ENCODE data around the gene DRAM1.

DRAM1 gene

DNA sequence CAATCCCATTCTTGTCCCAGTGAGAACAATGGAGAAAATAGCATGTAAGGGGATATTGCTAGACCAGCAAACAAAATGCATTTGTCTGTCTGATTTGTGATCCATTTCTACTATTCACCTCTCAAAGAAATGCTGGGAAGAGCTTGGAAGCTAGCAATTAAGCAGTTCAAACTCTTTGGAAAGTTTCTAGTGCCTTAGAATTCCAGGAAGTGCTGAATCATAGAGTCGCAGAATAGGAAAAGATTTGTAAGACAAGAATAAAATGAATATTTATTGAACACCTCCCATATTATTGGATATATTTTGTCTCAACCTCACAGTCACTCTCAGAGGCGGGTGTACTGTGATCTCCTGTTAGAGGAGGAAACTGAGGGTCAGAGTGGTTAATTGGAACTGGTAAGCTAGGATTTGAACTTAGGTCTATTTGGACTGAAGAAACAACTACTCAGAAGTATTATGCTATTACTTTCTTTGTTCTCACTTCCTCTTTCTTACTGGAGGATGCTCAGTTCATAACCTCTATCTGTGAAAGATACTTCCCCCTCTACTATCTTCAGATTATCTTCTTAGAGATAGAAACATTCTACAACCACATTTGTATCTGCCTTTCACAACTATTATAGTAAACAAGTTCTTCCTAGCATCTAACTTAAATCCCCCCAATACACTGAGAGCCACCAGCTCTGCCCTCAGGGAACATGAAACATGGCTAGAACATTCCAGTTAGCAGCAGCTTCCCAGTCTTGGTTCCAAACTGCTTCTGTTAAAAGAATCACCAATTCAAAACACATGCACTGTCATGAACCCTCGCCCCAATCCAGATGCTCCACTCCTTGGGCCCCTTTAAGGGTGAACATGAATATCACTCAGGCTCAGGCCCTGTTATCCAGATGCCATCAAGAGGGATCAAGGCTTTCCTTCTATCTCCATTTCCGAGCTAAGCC, 64.2 kb downstream of the DRAM1 start:
- DNase-seq (ENCODE audit: low spot score): no peak

DNA sequence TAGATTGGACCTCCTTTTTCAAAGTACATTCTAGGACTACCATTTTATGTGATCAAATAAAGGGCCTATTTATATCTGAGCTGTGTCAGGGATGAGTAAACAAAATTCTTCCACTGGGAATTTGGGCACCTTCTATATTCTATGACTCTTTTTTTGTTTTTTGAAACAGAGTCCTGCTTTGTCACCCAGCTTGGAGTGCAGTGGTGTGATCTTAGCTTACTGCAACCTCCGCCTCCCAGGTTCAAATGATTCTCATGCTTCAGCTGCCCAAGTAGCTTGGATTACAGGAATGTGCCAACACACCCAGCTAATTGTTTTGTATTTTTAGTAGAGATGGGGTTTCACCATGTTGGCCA, 64.8 kb downstream of the DRAM1 start:
- no peak for DNase-seq (ENCODE audit: low spot score)

DNA sequence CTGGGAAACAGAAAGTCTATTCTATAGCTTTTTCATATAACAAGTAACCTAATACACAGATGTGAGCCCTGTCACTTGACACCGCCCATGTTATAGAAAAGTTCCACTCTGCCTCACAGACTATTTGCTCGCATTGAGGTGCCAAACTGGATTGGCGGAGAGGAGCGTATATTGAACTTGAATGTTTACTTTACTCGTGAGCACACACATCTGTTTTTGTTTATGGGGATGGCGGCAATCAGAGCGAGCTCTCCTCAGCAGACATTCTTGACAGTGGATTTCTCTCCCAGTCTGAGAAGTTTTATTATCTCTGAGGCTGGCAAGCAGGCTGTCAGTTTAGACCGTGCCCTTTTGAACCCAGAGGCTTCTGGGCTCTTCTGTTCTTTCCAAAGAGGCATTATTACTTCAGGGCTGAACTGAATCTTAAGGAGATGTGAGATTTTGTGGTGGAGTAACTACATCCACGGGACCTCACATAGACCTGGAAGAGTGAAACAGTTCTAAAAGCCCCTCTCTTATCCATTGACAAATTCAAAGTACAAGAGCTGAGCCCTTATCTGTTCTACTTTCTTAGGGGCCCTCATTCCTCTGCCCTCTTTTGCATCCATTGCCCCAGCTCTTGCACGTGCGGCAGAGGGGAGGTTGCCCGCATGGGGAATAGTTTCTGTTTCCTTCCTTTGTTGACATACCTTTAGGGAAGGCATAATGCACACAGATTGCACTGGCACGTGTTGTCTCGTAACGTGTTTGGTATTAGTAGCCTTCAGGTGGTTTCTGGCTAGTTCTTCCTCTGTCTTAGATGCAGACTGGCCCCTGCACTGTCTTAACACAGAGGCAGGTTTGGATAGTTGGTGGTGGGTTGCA, 68.2 kb downstream of the DRAM1 start:
- no peak for DNase-seq (ENCODE audit: low spot score)

DNA sequence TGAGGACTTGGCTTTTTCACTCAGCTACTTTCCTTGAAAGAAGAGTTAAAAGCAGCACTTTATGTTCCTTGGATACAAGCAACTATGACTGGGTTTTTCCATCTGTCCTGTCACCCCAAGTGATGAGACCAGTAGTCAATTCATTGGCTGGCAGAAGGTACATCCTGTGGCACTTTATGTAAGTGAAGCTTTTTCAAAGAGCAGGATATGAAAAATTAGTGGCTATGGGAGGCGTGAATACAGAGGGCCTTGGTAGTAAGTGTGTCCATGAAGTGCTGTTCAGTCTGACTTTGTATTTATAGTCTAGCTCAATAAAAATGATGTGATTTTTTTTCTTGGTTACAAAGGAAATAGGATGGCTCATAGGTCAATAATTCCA, 68.8 kb downstream of the DRAM1 start:
- DNase-seq (ENCODE audit: low spot score): no peak

DNA sequence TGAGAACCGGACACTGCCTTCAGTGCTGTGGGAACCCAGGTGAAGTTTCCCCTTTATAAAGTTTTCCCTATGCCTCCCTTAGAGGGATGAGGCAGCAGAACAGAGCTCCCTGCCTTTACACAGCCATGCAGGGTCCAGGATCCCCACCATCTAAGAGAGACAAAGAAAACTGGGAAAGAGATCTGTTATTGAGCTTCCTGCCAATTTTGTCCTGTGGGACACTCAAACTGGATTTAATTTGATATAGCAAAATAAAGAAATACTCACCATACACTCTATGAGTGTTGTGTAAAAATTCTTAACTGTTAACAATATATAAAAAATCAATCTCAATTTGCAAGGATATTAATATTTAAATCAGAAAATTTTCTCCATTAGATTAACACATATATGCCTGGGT, 69.9 kb downstream of the DRAM1 start:
- no peak for DNase-seq (ENCODE audit: low spot score)

DNA sequence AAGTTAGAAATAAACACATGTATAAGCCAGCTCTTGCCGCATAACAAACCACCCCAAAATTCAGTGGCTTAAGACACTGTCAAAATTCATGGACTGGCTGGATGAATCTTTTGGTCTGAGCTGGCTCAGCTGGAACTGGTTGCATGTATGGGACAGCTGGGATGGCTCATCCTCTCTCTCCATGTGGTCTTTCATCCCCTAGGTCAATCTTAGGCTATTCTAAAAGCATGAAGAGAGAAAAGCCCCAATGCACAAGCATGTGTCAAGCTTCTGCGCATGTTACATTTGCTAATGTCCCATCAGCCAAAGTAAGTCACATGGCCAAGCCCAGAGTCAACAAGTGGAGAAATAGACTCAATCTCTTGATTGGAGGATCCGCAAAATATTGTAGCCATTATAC, 71.0 kb downstream of the DRAM1 start:
- DNase-seq (ENCODE audit: low spot score): no peak

DNA sequence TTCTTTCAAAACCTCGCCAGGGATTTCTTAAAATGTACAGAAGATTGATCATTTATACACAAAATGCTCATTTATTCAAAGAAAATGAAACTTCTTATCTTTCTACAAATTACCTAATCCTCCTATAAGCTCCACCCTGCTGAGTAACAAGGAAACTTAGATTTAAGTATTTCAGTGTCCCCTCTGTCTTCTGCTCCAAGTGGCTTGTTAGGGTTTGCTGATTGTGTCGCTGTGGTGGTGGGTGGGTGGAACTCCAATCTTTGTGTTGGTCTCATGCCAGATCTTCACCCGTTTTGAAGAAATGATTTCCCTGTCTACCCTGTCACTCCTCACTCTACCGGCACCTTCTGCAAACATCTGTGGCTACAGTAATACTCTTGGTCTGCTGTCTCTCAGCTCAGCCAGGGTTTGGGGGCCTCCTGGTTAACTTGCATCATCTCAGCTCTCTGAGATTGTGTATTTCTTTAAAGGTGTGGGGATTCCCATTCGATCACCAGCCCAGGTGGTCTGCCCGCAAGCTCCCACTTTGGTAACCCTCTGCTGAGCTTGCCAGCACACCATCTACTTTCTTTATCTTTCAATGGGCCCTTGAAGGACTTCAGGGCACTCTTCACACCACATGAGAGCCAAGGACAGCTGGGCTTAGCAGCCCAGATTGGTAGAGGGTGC, 73.8 kb downstream of the DRAM1 start:
- no peak for DNase-seq (ENCODE audit: low spot score)

DNA sequence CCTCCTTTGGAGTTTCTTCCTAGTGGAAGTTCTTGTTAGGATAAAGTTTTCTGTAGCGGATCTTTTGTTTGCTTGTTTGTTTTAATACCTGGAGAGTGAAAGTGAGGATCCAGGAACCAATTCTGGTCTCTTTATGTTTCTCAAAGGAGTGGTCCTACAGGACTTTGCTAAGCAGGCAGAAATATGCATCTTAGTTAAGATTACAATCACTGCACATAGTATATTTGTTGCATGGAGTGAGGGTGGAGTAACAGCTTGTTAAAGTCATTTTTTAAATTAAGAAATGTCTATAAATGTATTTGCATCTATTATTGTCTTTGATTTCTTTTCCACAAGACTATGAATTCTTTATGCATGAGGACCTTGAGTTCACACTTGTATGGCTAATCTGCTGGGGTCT, 76.7 kb downstream of the DRAM1 start:
- DNase-seq (ENCODE audit: low spot score): no peak

DNA sequence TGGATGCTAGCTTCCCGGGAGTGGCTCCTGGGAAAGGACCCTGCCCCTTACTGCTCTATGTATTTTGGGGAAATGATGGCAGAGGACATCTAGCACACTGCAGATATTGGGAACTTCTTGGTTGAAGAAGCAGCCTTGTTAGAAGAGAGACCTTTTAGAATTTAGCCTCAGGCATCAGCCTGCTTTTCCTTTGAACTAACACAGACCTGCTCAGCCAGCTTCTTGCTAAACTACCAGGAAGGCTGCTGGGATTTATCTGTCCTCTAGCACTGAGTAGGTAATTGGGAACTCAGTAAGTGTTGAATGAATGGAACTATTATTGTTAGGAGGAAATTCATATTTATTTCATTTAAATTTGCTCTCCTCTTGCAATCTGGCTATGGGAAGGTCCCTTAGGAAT, 77.3 kb downstream of the DRAM1 start:
- DNase-seq (ENCODE audit: low spot score): no peak

DNA sequence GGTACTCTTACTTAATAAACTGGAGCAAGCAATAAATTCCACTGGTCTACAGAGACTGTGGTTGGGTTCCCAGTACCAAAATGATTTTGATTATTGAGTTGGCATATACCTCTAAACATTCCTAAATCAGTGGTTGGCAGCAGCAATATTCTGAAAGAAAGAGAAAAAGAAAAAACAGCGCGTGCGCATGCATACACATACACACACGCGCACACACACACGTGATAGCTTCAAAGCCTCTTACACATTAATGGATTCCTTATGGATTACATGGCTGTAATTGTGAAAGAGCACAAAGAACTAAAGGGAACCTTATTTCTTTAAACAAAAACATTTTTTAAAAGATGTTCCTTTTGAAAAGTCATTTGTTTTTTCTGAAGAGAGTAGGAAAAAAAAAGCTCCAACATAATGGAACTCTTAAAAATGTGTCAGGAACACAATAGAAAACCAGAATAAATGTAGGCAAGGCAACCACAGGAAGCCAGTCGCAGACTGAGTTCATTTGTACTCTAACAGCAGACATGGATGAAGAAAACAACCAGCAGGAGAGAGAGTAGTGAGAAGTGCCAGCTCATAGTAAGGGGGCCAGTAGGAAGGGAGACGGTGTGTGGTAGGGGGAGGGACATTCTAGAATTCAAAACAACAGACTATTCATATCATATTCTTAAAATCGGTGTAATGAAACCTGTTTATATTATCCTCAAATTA, 80.0 kb downstream of the DRAM1 start:
- DNase-seq (ENCODE audit: low spot score): no peak

DNA sequence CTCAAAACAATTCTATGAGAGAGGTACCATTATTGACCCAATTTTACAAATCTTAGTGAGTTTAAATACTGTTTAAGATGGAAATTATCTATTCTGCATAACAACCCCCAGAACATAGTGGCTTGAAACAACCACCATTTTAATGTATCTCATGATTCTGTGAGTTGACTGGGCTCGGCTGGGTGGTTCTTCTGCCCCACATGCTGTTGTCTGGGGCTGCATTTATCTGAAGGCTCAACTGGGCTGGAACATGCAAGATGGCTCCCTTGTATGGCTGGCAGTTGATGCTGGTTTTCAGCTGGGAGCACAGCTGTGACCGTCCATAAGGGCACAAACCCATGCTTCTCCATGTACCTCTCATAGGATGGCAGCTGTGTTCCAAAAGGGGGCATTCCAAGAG, 82.2 kb downstream of the DRAM1 start:
- no peak for DNase-seq (ENCODE audit: low spot score)

DNA sequence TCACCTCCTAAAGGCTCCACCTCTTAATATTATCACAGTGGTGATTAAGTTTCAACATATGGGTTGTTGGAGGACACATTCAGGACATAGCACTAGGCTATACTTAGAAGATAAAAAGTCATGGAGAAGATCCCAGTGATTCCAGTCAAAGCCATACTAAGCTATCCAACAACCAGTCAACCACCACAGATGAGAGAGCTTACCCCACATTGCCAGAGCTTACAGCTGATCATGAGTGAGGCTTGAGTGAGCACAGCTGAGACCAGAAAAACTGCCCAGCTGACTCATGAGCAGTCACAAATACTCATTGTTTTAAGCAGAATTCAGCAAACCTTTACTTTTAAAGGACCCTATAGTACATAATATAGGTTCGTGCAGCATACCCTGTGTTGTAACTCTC, 85.1 kb downstream of the DRAM1 start:
- no peak for DNase-seq (ENCODE audit: low spot score)

DNA sequence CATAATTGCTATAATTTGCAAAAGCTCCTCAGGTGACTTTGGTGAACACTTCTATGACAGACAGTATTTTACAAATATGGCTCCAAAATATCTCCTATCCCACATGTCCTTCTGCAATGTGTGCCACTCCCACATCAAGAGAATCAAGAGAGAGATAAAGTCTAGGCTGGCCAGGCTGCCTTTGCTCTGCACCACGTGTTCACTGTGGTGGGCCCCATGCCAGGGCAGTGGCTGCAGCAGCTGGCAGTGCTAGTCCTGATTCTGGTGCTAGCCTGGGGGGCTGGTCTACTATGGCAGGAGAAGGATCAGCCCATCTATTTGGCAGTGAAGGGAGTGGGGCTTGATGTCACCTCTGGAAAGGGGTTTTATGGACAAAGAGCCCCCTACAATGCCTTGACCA, 86.3 kb downstream of the DRAM1 start:
- DNase-seq (ENCODE audit: low spot score): no peak

DNA sequence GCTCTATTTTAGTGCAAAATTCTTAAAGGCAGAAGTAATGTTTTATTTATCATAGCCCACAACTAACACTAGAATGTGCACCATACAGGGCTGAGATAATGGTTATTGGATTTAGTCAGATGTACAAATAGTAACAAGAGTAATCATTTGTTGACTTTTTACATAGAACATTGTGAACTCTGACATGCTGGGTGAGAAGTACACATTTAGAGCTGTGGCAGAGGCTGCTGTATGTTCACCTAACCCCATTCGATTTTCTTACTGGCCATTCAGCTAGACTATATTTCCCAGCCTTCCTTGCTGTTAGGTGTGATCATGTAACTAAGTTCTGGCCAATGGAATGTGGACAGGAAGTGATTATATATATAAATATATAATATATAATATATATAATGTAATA, 89.1 kb downstream of the DRAM1 start:
- no peak for DNase-seq (ENCODE audit: low spot score)

DNA sequence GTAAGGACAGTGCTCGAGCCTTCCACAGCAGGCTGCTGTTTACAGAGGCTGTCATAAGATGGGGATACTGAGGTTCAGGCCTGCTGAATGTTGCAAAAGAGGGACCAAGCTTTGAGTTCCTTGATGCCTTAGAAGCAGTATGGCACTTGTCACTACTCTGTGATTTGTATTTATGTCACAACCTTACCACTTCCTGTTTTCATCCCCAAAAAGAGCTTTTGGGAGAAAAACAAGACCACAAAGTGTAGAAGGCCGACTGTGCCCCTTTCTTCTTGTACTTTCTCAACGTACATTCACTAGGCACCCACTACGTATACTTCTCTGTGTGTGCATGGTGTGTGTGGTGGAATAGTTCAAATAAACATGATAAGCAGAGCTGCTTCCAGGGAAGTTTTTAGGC, 90.1 kb downstream of the DRAM1 start:
- DNase-seq (ENCODE audit: low spot score): no peak

DNA sequence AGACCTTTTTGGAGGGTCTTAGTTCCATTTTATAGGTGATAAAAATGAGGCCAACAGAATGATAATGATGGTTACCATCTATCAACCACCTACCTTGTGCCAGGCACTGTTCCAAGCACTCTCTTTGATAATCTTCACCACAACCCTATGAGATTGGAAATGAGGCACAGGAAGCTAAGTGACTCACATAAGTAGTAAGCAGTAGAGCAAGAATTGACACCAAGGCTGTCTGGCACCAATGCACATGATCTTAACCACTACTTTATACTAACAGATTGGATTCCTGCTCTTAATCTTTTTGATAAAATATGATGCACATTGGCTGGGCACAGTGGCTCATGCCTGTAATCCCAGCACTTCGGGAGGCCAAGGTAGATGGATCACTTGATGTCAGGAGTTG, 91.4 kb downstream of the DRAM1 start:
- no peak for DNase-seq (ENCODE audit: low spot score)

Data from putamen (tissue), 1 donor.